ENCODE data around the gene BCL11A.

The BCL11A gene

DNA sequence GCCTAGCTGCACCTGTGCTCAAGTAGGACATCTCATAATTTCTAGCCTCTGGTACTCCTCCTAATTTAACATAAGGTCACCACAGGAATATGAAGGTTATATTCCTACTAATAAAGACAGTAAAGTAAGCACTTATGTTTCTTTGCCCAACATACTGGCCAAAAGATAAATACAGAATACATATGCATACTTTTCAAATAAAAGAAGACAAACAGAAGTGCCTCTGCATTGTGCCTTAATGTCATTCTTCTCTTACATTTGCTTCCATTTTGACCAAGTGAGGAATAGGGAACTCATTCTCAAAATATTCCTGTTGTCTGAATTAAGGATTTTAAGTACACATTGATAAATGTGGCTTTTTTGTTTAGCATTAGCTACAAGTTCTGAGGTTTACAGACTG is 5.6 kb downstream of the BCL11A start:
- TF ChIP-seq OSR1 (CRISPR knock-in tag; IDR thresholded peaks at IDR 0.05) = no peak

DNA sequence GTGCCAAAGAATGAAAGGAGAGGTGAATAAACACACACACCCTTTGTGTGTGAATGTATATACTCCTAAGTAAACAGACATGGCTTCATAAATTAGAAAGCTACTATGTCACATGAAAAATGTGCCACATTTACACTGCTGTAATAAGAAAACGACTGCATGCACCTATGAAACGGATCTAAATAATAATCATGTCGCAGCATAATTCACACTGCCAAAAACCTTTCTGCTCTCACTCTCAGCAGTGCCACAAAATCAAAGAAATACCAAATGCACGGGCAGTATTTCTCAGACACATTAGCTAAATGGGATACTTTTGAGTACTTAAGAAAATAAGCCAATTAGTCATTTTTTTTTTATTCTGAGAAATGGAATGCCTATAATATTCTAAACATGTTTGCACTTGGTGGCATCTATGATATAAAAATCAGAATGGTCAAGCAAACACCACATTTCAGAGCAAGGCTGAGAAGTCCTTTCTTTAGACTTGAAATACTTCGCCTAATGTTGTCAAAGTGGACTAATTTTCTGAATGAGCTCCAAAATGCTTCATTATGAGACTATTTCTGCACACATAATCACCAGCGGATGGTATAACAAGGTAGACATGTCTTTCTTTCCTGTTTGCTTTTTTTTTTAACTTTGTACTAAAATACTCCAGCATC is 6.6 kb downstream of the BCL11A start:
- ATAC-seq = no peak
- TF ChIP-seq ZNF565 (CRISPR knock-in tag; conservative IDR thresholded peaks at IDR 0.05; ENCODE audit: low read depth) (no peak), ZNF70 (CRISPR knock-in tag; IDR thresholded peaks at IDR 0.05) (no peak), RARB (CRISPR knock-in tag; IDR thresholded peaks at IDR 0.05) (no peak), PATZ1 (CRISPR knock-in tag; IDR thresholded peaks at IDR 0.05; ENCODE audit: borderline replicate concordance) (no peak), ZC3H10 (CRISPR knock-in tag; IDR thresholded peaks at IDR 0.05) (no peak), SNAI2 (CRISPR knock-in tag; IDR thresholded peaks at IDR 0.05) (no peak), ESRRG (CRISPR knock-in tag; IDR thresholded peaks at IDR 0.05) (no peak), ZFP30 (CRISPR knock-in tag; IDR thresholded peaks at IDR 0.05) (no peak), CSRNP3 (CRISPR knock-in tag; IDR thresholded peaks at IDR 0.05) (no peak), PPARA (CRISPR knock-in tag; IDR thresholded peaks at IDR 0.05; ENCODE audit: borderline replicate concordance) (no peak), CSDC2 (CRISPR knock-in tag; IDR thresholded peaks at IDR 0.05) (no peak), ARNTL (CRISPR knock-in tag; IDR thresholded peaks at IDR 0.05; ENCODE audit: borderline replicate concordance, low read depth) (no peak), ISL1 (CRISPR knock-in tag; IDR thresholded peaks at IDR 0.05) (no peak), ZFP3 (CRISPR knock-in tag; IDR thresholded peaks at IDR 0.05) (no peak), GLIS3 (CRISPR knock-in tag; IDR thresholded peaks at IDR 0.05) (no peak), TOX (CRISPR knock-in tag; IDR thresholded peaks at IDR 0.05; ENCODE audit: borderline replicate concordance) (no peak)
- TF ChIP-seq, protein P1, sequence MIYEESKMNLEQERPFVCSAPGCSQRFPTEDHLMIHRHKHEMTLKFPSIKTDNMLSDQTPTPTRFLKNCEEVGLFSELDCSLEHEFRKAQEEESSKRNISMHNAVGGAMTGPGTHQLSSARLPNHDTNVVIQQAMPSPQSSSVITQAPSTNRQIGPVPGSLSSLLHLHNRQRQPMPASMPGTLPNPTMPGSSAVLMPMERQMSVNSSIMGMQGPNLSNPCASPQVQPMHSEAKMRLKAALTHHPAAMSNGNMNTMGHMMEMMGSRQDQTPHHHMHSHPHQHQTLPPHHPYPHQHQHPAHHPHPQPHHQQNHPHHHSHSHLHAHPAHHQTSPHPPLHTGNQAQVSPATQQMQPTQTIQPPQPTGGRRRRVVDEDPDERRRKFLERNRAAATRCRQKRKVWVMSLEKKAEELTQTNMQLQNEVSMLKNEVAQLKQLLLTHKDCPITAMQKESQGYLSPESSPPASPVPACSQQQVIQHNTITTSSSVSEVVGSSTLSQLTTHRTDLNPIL (CRISPR knock-in tag; IDR thresholded peaks at IDR 0.05; ENCODE audit: low read depth) = no peak

More for the DNA sequence above, 5.6 kb downstream of the BCL11A start:
- ATAC-seq = no peak

DNA sequence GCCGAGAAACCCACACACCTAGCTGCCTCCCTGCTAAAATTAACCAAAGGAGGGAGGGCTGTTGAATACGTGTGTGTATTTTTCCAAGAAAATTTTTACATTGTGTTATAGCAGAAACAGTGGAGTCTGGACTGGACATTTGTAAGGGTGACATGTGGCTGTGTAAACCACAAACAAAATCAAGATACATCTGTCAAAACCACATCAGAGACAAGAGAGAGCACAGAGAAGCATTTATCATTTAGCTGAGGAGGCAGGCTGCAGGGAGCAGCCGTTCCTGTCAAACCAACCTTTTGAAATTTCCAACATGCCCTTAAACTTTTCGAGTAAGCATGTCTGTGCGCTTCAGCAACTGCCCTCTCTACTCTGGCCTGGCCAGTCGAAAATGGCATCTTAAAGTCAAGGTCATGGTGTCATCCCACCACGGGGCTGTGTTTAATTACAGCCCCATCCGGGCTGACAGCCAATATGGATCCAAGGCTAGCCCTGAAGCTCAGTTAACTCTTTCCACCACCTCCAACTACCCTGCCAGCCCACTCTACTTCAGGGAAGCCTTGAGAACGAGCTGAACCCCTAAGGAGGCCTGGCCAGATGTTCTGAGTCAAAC is 8.4 kb downstream of the BCL11A start:
- ATAC-seq = no peak; the same call in 2 of the 3 replicates
- TF ChIP-seq, protein P2, sequence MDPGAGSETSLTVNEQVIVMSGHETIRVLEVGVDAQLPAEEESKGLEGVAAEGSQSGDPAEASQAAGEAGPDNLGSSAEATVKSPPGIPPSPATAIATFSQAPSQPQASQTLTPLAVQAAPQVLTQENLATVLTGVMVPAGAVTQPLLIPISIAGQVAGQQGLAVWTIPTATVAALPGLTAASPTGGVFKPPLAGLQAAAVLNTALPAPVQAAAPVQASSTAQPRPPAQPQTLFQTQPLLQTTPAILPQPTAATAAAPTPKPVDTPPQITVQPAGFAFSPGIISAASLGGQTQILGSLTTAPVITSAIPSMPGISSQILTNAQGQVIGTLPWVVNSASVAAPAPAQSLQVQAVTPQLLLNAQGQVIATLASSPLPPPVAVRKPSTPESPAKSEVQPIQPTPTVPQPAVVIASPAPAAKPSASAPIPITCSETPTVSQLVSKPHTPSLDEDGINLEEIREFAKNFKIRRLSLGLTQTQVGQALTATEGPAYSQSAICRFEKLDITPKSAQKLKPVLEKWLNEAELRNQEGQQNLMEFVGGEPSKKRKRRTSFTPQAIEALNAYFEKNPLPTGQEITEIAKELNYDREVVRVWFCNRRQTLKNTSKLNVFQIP (CRISPR knock-in tag; IDR thresholded peaks at IDR 0.05; ENCODE audit: borderline replicate concordance, low read depth) = no peak
- TF ChIP-seq CSRNP3 (CRISPR knock-in tag; IDR thresholded peaks at IDR 0.05) (no peak), PATZ1 (CRISPR knock-in tag; IDR thresholded peaks at IDR 0.05; ENCODE audit: borderline replicate concordance) (no peak), ZFP3 (CRISPR knock-in tag; IDR thresholded peaks at IDR 0.05) (no peak), GLIS3 (CRISPR knock-in tag; IDR thresholded peaks at IDR 0.05) (no peak), ZFP30 (CRISPR knock-in tag; IDR thresholded peaks at IDR 0.05) (no peak), RARB (CRISPR knock-in tag; IDR thresholded peaks at IDR 0.05) (no peak), ZC3H10 (CRISPR knock-in tag; IDR thresholded peaks at IDR 0.05) (no peak), CSDC2 (CRISPR knock-in tag; IDR thresholded peaks at IDR 0.05) (no peak), ISL1 (CRISPR knock-in tag; IDR thresholded peaks at IDR 0.05) (no peak), BACH2 (CRISPR knock-in tag; IDR thresholded peaks at IDR 0.05; ENCODE audit: borderline replicate concordance) (no peak)
- TF ChIP-seq, protein P1 (CRISPR knock-in tag; IDR thresholded peaks at IDR 0.05; ENCODE audit: low read depth) = no peak

Data from SK-N-SH treated with all-trans-retinoic acid at 6 μM for 48 hours (cell line).